Ovary (tissue), 9 donors: Measurements from ENCODE around the gene EPOP. TPM values are rescaled to one million over a fixed set of nuclear protein-coding genes. Genes with fewer than 3 reads are reported as not detected.

Experiments
- DNase-seq, 5 donors: peaks; one replicate each; pipeline ENCODE4 v3.0.0-alpha.2; 2019 to 2020
- H3K27ac ChIP-seq, 2 donors: fragments of 200-600 bp; one replicate each; pipeline versions ENCODE4 v1.5.1 to v1.8.0; 2019 to 2022
- H3K27me3 ChIP-seq: fragments of 200-600 bp; one replicate; pipeline ENCODE4 v1.8.0; 2022
- H3K36me3 ChIP-seq: fragments of 200-600 bp; sonication (generic); one replicate; pipeline ENCODE4 v1.5.1; 2019
- H3K4me1 ChIP-seq: one replicate; pipeline ENCODE4 v1.8.1; 2013; ENCODE audit warnings: mild to moderate bottlenecking, moderate library complexity; ENCODE audit not compliant: insufficient read depth
- H3K4me3 ChIP-seq: fragments of 200-600 bp; sonication (generic); one replicate; pipeline ENCODE4 v1.5.1; 2017
- H3K9me3 ChIP-seq, 2 donors: fragments of 200-600 bp in 1 of 2; sonication (generic) in 1 of 2; one replicate each; pipeline versions ENCODE4 v1.5.1 to v1.8.1; 2013 to 2019; ENCODE audit warnings: mild to moderate bottlenecking in 1 of 2, moderate library complexity in 1 of 2
- EP300 ChIP-seq: sonication (generic); formaldehyde crosslinking; IDR thresholded peaks from one replicate; pipeline ENCODE4 v1.6.1; 2017; ENCODE audit warnings: antibody characterized with exemption
- POLR2A ChIP-seq: fragments of 450-650 bp; IDR thresholded peaks from one replicate; pipeline ENCODE4 v1.6.1; 2017; ENCODE audit warnings: antibody characterized with exemption, mild to moderate bottlenecking, moderate library complexity
- WGBS, 3 donors: extraction: QIAGEN DNeasy Blood & Tissue Kit in 1 of 3; methylation state at CpG; one replicate each; pipeline versions ENCODE4 v1.1.5 to v1.1.7; 2013 to 2017; 5-methylcytosine and 5-hydroxymethylcytosine counted together
- intact Hi-C, 4 donors: fragments of 100-400 bp; cut with DNase I; formaldehyde crosslinking; loops; one replicate each; pipeline versions ENCODE4 v1.11.0 to v1.15.1; 2022 to 2023
- polyA plus RNA-seq, 2 donors: library from polyadenylated mRNA; stranded (reverse); fragments of 200-250 nt in 1 of 2; fragments of 350-450 nt in 1 of 2; fragmentation: Illumina TruSeq in 1 of 2; extraction: RNeasy Lipid Tissue Mini Kit (QIAGEN cat#74804) in 1 of 2; gene quantifications; one replicate each; pipeline ENCODE4 v1.2.3, GENCODE V29; 2013 to 2014
- total RNA-seq, 7 donors: library from RNA; depleted of rRNA in 2 of 7; stranded (reverse); fragments of >200 nt in 2 of 7; fragmentation: NEBNext Ultra II Directional in 3 of 7; extraction: Animal tissue kit (Norgen Biotek cat#: 25700) in 3 of 7; gene quantifications; one replicate each; pipeline versions ENCODE4 v1.1.0 to v1.2.4, GENCODE V29; 2016 to 2023
- TF ChIP-seq, protein P1 (sequence below), 3 donors: fragments of 450-650 bp in 2 of 3; fragments of 200-600 bp in 1 of 3; IDR thresholded peaks; one replicate each; pipeline versions ENCODE4 v1.5.1 to v1.8.0; 2016 to 2022; ENCODE audit warnings: antibody characterized with exemption in 3 of 3, mild to moderate bottlenecking in 1 of 3
- donor health status: DM: no; HTN: no; CAD: no; lungs with moderate emphysema.
- donor health status: DM: no; HTN: no; CAD: no.
- donor health status: Bipolar disorder and iron deficiency.
- donor health status: DM: yes; HTN: yes; CAD: no.
- donor health status: DM: no; HTN: no; CAD: no.
- donor health status: DM: yes; HTN: yes; CAD: no.

The EPOP gene
- total and polyA plus RNA-seq, 9 donors, result 0.50 to 1.7 (median 0.84) TPM

- intact Hi-C loops, result no loop called here
- no peak for DNase-seq
- Histone ChIP-seq H3K36me3 (no peaks in the 10 kb centered on the region), H3K4me3 (no peak overlapping the region), H3K9me3 (no peaks in the 10 kb centered on the region), H3K4me1 (peaks cover 11% of the 10 kb centered on the region), H3K27ac (no peak overlapping the region), H3K27me3 (no peaks in the 10 kb centered on the region)
- 59 to 69% (median 64%) methylated on average over 5 of the region's 5 CpGs for WGBS, 3 donors
- TF ChIP-seq, protein P1, sequence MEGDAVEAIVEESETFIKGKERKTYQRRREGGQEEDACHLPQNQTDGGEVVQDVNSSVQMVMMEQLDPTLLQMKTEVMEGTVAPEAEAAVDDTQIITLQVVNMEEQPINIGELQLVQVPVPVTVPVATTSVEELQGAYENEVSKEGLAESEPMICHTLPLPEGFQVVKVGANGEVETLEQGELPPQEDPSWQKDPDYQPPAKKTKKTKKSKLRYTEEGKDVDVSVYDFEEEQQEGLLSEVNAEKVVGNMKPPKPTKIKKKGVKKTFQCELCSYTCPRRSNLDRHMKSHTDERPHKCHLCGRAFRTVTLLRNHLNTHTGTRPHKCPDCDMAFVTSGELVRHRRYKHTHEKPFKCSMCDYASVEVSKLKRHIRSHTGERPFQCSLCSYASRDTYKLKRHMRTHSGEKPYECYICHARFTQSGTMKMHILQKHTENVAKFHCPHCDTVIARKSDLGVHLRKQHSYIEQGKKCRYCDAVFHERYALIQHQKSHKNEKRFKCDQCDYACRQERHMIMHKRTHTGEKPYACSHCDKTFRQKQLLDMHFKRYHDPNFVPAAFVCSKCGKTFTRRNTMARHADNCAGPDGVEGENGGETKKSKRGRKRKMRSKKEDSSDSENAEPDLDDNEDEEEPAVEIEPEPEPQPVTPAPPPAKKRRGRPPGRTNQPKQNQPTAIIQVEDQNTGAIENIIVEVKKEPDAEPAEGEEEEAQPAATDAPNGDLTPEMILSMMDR (IDR thresholded peaks at IDR 0.05), result no peak
- no peak for TF ChIP-seq EP300
- no peak for TF ChIP-seq POLR2A
These were observed 24.0 kb upstream of the EPOP start for GRCh38 chr17:38698760-38699159.

- intact Hi-C loops, result no loop called here
- no peaks in the 10 kb centered on the region for H3K36me3 ChIP-seq
- H3K27me3 ChIP-seq, result no peaks in the 10 kb centered on the region
- H3K4me3 ChIP-seq, result no peak overlapping the region
- no peak overlapping the region for H3K27ac ChIP-seq
- WGBS, 3 donors, result 82 to 86% (median 83%) methylated on average over 4 of the region's 4 CpGs
- peaks cover 13% of the 10 kb centered on the region for H3K4me1 ChIP-seq
- TF ChIP-seq EP300 (no peak), POLR2A (no peak)
- TF ChIP-seq, protein P1 (IDR thresholded peaks at IDR 0.05), result no peak
- DNase-seq, result no peak
- no peaks in the 10 kb centered on the region for H3K9me3 ChIP-seq
These were observed 22.5 kb upstream of the EPOP start for GRCh38 chr17:38697061-38697820.

- Histone ChIP-seq H3K4me3 (no peak overlapping the region), H3K27ac (peak overlapping the region; percentile 36 to 83), H3K36me3 (no peaks in the 10 kb centered on the region), H3K4me1 (peaks cover 6% of the 10 kb centered on the region), H3K9me3 (no peaks in the 10 kb centered on the region), H3K27me3 (no peaks in the 10 kb centered on the region)
- intact Hi-C loops, result loop anchor here in 1 of 4 donors (5.0 kb wide), 1 partner anchor 38 kb away; the partner anchor contains the start of gene CISD3
- 5 to 7% (median 7%) methylated on average over 12 of the region's 12 CpGs for WGBS, 3 donors
- TF ChIP-seq, protein P1 (IDR thresholded peaks at IDR 0.05), result peak in 2 of 3 donors; percentile 5 to 10
- TF ChIP-seq EP300 (no peak), POLR2A (peak; percentile 36)
- peak; percentile 96 to 99 (median 98) for DNase-seq
These were observed 19.1 kb upstream of the EPOP start for GRCh38 chr17:38693700-38694329.

- intact Hi-C loops, result loop anchor here in 1 of 4 donors (5.0 kb wide), 1 partner anchor 41 kb away; the partner anchor contains the start of gene CISD3
- H3K27ac ChIP-seq, result no peak overlapping the region
- H3K36me3 ChIP-seq, result no peaks in the 10 kb centered on the region
- TF ChIP-seq, protein P1 (IDR thresholded peaks at IDR 0.05), result no peak
- TF ChIP-seq EP300, result no peak
- no peak for TF ChIP-seq POLR2A
- no peaks in the 10 kb centered on the region for H3K9me3 ChIP-seq
- 86 to 91% (median 91%) methylated on average over 4 of the region's 4 CpGs for WGBS, 3 donors
- no peak for DNase-seq
- H3K27me3 ChIP-seq, result no peaks in the 10 kb centered on the region
- H3K4me1 ChIP-seq, result peaks cover 6% of the 10 kb centered on the region
- H3K4me3 ChIP-seq, result no peak overlapping the region
These were observed 16.4 kb upstream of the EPOP start for GRCh38 chr17:38691154-38691553.
